HepG2 (cell line): ENCODE results near the gene SLC2A4. TPM values are rescaled to one million over a fixed set of nuclear protein-coding genes. Genes with fewer than 3 reads are reported as not detected.
A peak's percentile ranks its signal among the peaks of the same experiment; 100 is the strongest.

ENCODE experiments used
- ATF1 ChIP-seq: IDR thresholded peaks from 2 replicates; pipeline ENCODE4 v1.6.1; 2016; ENCODE audit warnings: mild to moderate bottlenecking, control low read depth
- ATF3 ChIP-seq: sonication (generic); formaldehyde crosslinking; IDR thresholded peaks from 2 replicates; pipeline ENCODE4 v1.4.0; 2020; ENCODE audit warnings: missing genetic modification reagents
- ATF7 ChIP-seq, 2 experiments: fragments of 450-650 bp in 1 of 2; sonication (generic) in 1 of 2; formaldehyde crosslinking in 1 of 2; IDR thresholded peaks; 2 replicates each; pipeline versions ENCODE4 v1.4.0 to v1.6.1; 2016 to 2020; ENCODE audit warnings: antibody characterized with exemption in 1 of 2, mild to moderate bottlenecking in 1 of 2, missing genetic modification reagents in 1 of 2
- EHMT2 ChIP-seq: fragments of 200-600 bp; sonication (generic); IDR thresholded peaks from 2 replicates; pipeline ENCODE4 v1.7.0; 2017; ENCODE audit warnings: antibody characterized with exemption, low read depth, low read length, borderline replicate concordance
- GLMP ChIP-seq: sonication (generic); formaldehyde crosslinking; IDR thresholded peaks from 2 replicates; pipeline ENCODE4 v1.9.0; 2021; ENCODE audit warnings: missing genetic modification reagents, mild to moderate bottlenecking, borderline replicate concordance
- JUN ChIP-seq: sonication (generic); formaldehyde crosslinking; IDR thresholded peaks from 2 replicates; pipeline ENCODE4 v1.4.0; 2020; ENCODE audit warnings: mild to moderate bottlenecking, missing genetic modification reagents
- KLF15 ChIP-seq: sonication (generic); formaldehyde crosslinking; IDR thresholded peaks from 2 replicates; pipeline ENCODE4 v1.8.1; 2023; ENCODE audit warnings: borderline replicate concordance, mild to moderate bottlenecking, inconsistent platforms, missing genetic modification reagents, mixed read lengths
- NFKBIZ ChIP-seq: IDR thresholded peaks from 2 replicates; pipeline ENCODE4 v1.6.1; 2018; ENCODE audit warnings: missing genetic modification reagents, missing compliant biosample characterization
- RAD21 ChIP-seq: fragments of 450-650 bp; formaldehyde crosslinking; IDR thresholded peaks from 2 replicates; pipeline ENCODE4 v1.5.0; 2020; ENCODE audit warnings: mild to moderate bottlenecking
- RFX5 ChIP-seq: IDR thresholded peaks from 2 replicates; pipeline ENCODE4 v1.6.1; 2011; ENCODE audit warnings: low read depth, low read length, improper control_type of control experiment
- ZFP37 ChIP-seq: sonication (generic); formaldehyde crosslinking; IDR thresholded peaks from 2 replicates; pipeline ENCODE4 v1.4.0; 2020; ENCODE audit warnings: missing genetic modification reagents, borderline replicate concordance
- ZNF234 ChIP-seq: sonication (generic); formaldehyde crosslinking; conservative IDR thresholded peaks from 2 replicates; pipeline ENCODE4 v1.5.1; 2020; ENCODE audit warnings: mild to moderate bottlenecking, missing genetic modification reagents
- ZNF264 ChIP-seq: sonication (generic); formaldehyde crosslinking; IDR thresholded peaks from 2 replicates; pipeline ENCODE4 v1.4.0; 2020; ENCODE audit warnings: missing genetic modification reagents
- ZNF318 ChIP-seq: sonication (generic); formaldehyde crosslinking; IDR thresholded peaks from 2 replicates; pipeline ENCODE4 v1.4.0; 2020; ENCODE audit warnings: mild to moderate bottlenecking, missing genetic modification reagents
- ZNF547 ChIP-seq: sonication (generic); formaldehyde crosslinking; IDR thresholded peaks from 2 replicates; pipeline ENCODE4 v1.5.1; 2020; ENCODE audit warnings: mild to moderate bottlenecking, missing genetic modification reagents
- polyA plus RNA-seq, 8 experiments: library from polyadenylated mRNA; depleted of rRNA in 3 of 8; stranded (reverse) in 7 of 8; unstranded in 1 of 8; fragments of >200 nt; fragmentation: Illumina TruSeq in 4 of 8; extraction: Trizol in 4 of 8; gene quantifications; 2 replicates each; pipeline versions ENCODE4 v1.2.1 to v1.2.3, GENCODE V29; 2011 to 2016; ENCODE audit warnings: low read depth in 4 of 8, missing spikeins in 1 of 8, mixed read lengths in 1 of 8; ENCODE audit not compliant: insufficient read depth in 1 of 8
- total RNA-seq, 5 experiments: library from RNA; depleted of rRNA; stranded (reverse); fragments of >200 nt; fragmentation: Illumina TruSeq; extraction: Trizol; gene quantifications; 2 replicates each; pipeline ENCODE4 v1.2.3, GENCODE V29; 2016; ENCODE audit warnings: low read depth in 1 of 5

SLC2A4 gene
- total and polyA plus RNA-seq, 2 of the 13 experiments (the other 11 are each of a cell fraction or from before 2014, with no cell fraction given): 4.9 to 5.8 TPM

GRCh38 chr17:7242717-7243452 is 38.6 kb upstream of the SLC2A4 start (continued):
- peak; percentile 90 for TF ChIP-seq ZNF318 (CRISPR knock-in tag)
- 0 out of 2 replicates have a peak, but pooled peaks have one; percentile 23 for TF ChIP-seq ZFP37 (CRISPR knock-in tag)
- TF ChIP-seq RAD21 (CRISPR knock-in tag): peak; percentile 80
- TF ChIP-seq EHMT2: no peak
- TF ChIP-seq ATF7 (IDR thresholded peaks at IDR 0.05): no peak
- TF ChIP-seq ATF7 (CRISPR knock-in tag; IDR thresholded peaks at IDR 0.05): peak; percentile 31; the same call in 1 of the 2 replicates
- TF ChIP-seq ZNF547: peak; percentile 27; the same call in 1 of the 2 replicates
- no peak; the same call in 1 of the 2 replicates for TF ChIP-seq KLF15 (CRISPR knock-in tag)
- peak; percentile 52; the same call in 1 of the 2 replicates for TF ChIP-seq JUN (CRISPR knock-in tag)
- TF ChIP-seq NFKBIZ (CRISPR knock-in tag): no peak
- TF ChIP-seq GLMP (CRISPR knock-in tag): no peak
- TF ChIP-seq ZNF264 (CRISPR knock-in tag): no peak
- TF ChIP-seq ATF1 (CRISPR knock-in tag): peak; percentile 77
- no peak for TF ChIP-seq RFX5
- peak; percentile 53; the same call in 1 of the 2 replicates for TF ChIP-seq ATF3 (CRISPR knock-in tag)
- no peak for TF ChIP-seq ZNF234 (CRISPR knock-in tag)
